Nephron progenitor cell (in vitro differentiated cells): ENCODE results near the gene COL4A1.

Experiments used
- DNase-seq: peaks from one replicate; pipeline ENCODE4 v3.0.0; 2021
- H3K27ac Mint-ChIP-seq: 2 replicates; pipeline ENCODE4 v1.8.0; 2021; ENCODE audit warnings: mild to moderate bottlenecking, moderate library complexity, mixed read lengths
- H3K27me3 Mint-ChIP-seq: 2 replicates; pipeline ENCODE4 v1.8.0; 2021; ENCODE audit warnings: mild to moderate bottlenecking, low read depth, mixed read lengths; ENCODE audit not compliant: poor library complexity
- H3K36me3 Mint-ChIP-seq: 2 replicates; pipeline ENCODE4 v1.8.0; 2021; ENCODE audit warnings: low read depth, mixed read lengths
- H3K4me1 Mint-ChIP-seq: 2 replicates; pipeline ENCODE4 v1.8.0; 2021; ENCODE audit warnings: mixed read lengths
- H3K4me3 Mint-ChIP-seq: 2 replicates; pipeline ENCODE4 v1.8.0; 2021; ENCODE audit warnings: mild to moderate bottlenecking, moderate library complexity, mixed read lengths
- H3K9me3 Mint-ChIP-seq: 2 replicates; pipeline ENCODE4 v1.8.0; 2021; ENCODE audit warnings: mild to moderate bottlenecking, moderate library complexity, mixed read lengths
- CTCF ChIP-seq: fragments of 200-600 bp; sonication (generic); IDR thresholded peaks from 2 replicates; pipeline ENCODE4 v1.5.0; 2021; ENCODE audit warnings: antibody characterized with exemption

The COL4A1 gene

DNA sequence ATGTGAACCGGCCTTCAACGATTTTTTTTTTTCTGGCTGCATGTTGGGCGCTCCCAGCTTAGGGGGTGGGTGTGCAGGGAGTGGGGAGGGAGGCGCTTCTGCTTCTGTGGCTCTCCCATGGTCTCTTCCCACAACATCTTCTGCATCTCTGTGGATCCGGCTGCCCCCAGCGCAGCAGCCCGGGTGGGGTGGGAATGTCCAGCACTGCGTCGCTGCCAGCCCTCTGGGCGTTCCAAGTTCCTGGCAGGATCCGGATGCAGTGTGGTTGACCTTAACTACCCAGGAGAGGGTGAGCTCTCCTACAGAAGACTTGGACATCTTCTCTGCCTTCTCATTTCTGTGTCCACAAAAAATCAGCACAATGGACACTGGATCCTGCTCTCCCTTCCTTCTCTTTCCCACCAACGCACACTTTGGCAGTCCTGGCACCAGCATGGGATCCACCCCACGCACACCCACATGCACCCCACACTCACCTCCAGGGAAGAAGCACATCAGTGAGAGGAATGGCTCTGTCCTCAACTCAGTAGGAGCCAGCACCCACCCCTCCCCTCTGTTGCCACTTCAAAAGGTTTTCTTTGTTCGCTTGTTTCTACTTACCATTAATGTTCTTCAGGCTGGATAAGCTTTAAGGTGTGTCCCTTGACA, 177.3 kb downstream of the COL4A1 start:
- no peak for TF ChIP-seq CTCF
- Mint-ChIP-seq H3K9me3 (peaks cover 9% of the 10 kb centered on the region), H3K36me3 (no peaks in the 10 kb centered on the region), H3K27me3 (peaks cover 12% of the 10 kb centered on the region), H3K27ac (no peak overlapping the region), H3K4me1 (peaks cover 56% of the 10 kb centered on the region), H3K4me3 (no peak overlapping the region)
- DNase-seq = no peak

- Mint-ChIP-seq H3K27me3 (peaks cover 12% of the 10 kb centered on the region), H3K4me3 (no peak overlapping the region), H3K9me3 (peaks cover 9% of the 10 kb centered on the region), H3K27ac (no peak overlapping the region), H3K4me1 (peaks cover 57% of the 10 kb centered on the region), H3K36me3 (no peaks in the 10 kb centered on the region)
- no peak for DNase-seq
- TF ChIP-seq CTCF = no peak
Observed at GRCh38 chr13:110129076-110129475, 177.9 kb downstream of the COL4A1 start.

DNA sequence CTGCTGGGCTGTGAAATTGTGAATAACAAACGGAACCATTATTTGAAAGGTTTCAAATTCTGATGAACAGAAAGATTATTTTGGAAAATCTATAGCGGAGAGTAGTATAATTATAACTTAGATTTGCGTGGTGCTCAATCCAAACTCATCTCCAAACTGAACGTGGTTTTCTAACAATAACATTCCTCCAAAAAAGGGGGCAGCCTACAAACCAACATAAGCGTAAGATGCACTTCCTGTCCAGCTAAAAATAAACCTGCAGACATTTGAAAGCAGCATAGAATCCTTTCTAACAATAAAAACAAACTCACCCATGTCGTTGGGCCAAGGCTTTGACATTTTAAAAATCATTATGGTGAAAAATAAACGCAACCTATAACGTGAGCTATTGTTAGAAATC, 178.4 kb downstream of the COL4A1 start:
- Mint-ChIP-seq H3K4me3 (no peak overlapping the region), H3K36me3 (no peaks in the 10 kb centered on the region), H3K27me3 (peaks cover 15% of the 10 kb centered on the region), H3K27ac (no peak overlapping the region), H3K4me1 (peaks cover 59% of the 10 kb centered on the region), H3K9me3 (peaks cover 9% of the 10 kb centered on the region)
- no peak for DNase-seq
- TF ChIP-seq CTCF = no peak

GRCh38 chr13:110127986-110128511, 178.9 kb downstream of the COL4A1 start:
- Mint-ChIP-seq H3K27me3 (peaks cover 15% of the 10 kb centered on the region), H3K9me3 (peaks cover 9% of the 10 kb centered on the region), H3K4me3 (no peak overlapping the region), H3K4me1 (peaks cover 59% of the 10 kb centered on the region), H3K36me3 (no peaks in the 10 kb centered on the region), H3K27ac (no peak overlapping the region)
- no peak for TF ChIP-seq CTCF
- no peak for DNase-seq

DNA sequence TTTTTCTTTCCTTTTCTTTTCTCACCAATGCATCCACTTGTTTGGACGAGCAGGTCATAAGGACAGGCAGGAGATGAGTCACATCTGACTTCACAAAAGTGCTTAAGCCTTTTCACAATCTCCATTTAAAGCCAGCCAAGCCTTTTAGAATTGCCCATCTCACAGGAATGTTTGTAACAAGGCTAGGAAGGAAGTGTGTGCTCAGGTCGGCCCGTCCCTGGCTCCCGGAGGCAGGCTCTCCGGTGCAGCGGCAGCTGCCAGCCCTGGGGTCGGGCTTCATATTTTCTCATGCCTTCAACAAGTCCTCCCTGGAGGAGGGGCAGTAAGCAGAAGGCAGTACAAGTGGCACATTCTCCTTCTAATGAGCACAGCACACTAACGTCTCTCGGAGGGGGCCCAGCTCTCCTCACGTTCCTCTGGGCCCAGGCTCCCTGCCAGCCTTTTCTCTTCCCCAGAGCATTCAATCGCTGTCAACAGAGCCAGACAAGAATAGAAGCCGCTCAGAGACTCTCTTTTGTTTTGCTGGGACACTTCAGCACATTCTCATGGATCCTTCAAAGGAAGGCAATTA, 180.5 kb downstream of the COL4A1 start:
- DNase-seq = no peak
- H3K27me3 Mint-ChIP-seq = peaks cover 13% of the 10 kb centered on the region
- TF ChIP-seq CTCF = no peak
- no peak overlapping the region for H3K27ac Mint-ChIP-seq
- no peak overlapping the region for H3K4me3 Mint-ChIP-seq
- peaks cover 48% of the 10 kb centered on the region for H3K4me1 Mint-ChIP-seq
- H3K36me3 Mint-ChIP-seq = no peaks in the 10 kb centered on the region
- H3K9me3 Mint-ChIP-seq = peaks cover 9% of the 10 kb centered on the region
